ENCODE data around the gene MRPL30. TPM values are rescaled to one million over a fixed set of nuclear protein-coding genes. Genes with fewer than 3 reads are reported as not detected.

Gene MRPL30
- total RNA-seq (2022; extraction: Qiagen RNA extraction; ENCODE audit: low read depth): 32.4 to 72.8 TPM (median 34.5 TPM) in 5 replicates

GRCh38 chr2:99180755-99181623 is at the start of gene MRPL30, which contains the start of gene MITD1:
Gene MRPL30 (plus strand): TSS chr2:99181184. CDS start chr2:99186204, 5,020 bp downstream.
Gene MITD1 (minus strand): TSS chr2:99181058. CDS start chr2:99180981, 77 bp downstream.

GRCh38 chr2:99141110-99142108 is 39.6 kb upstream of the MRPL30 start, which contains the start of gene C2orf15:
Gene C2orf15 (plus strand): TSS chr2:99141707. CDS start chr2:99150559, 8,852 bp downstream.

GRCh38 chr2:99154643-99155536 is 26.1 kb upstream of the MRPL30 start, which contains the start of the genes LIPT1 and TSGA10:
Gene LIPT1 (plus strand): TSS chr2:99154967. CDS start chr2:99161958, 6,991 bp downstream.
Gene TSGA10 (minus strand): TSS chr2:99154942. CDS start chr2:99109439, 45,503 bp downstream.

Other genes starting within 250 kb of the MRPL30 start
- gene CRACDL, start 245.0 kb upstream of the MRPL30 start, total RNA-seq (2022; extraction: Qiagen RNA extraction; ENCODE audit: low read depth): 0.49 to 0.89 TPM (median 0.54 TPM) in 5 replicates
- gene C2orf15, start 39.5 kb upstream of the MRPL30 start, total RNA-seq (2022; extraction: Qiagen RNA extraction; ENCODE audit: low read depth): 0.27 to 0.53 TPM (median 0.40 TPM) in 5 replicates
- 2.8 to 6.8 TPM (median 5.1 TPM) in 5 replicates for gene TSGA10, start 26.2 kb upstream of the MRPL30 start, total RNA-seq (2022; extraction: Qiagen RNA extraction; ENCODE audit: low read depth)
- gene LIPT1, start 26.2 kb upstream of the MRPL30 start, total RNA-seq (2022; extraction: Qiagen RNA extraction; ENCODE audit: low read depth): 3.6 to 5.5 TPM (median 3.8 TPM) in 5 replicates
- gene MITD1, start 126 bp upstream of the MRPL30 start, total RNA-seq (2022; extraction: Qiagen RNA extraction; ENCODE audit: low read depth): 27.1 to 37.5 TPM (median 28.5 TPM) in 5 replicates
- not detected in 5 replicates for gene LYG2, start 74.5 kb downstream of the MRPL30 start, total RNA-seq (2022; extraction: Qiagen RNA extraction; ENCODE audit: low read depth)
- 1.3 to 2.0 TPM (median 1.6 TPM) in 5 replicates for gene LYG1, start 120.0 kb downstream of the MRPL30 start, total RNA-seq (2022; extraction: Qiagen RNA extraction; ENCODE audit: low read depth)
- gene TXNDC9, start 155.1 kb downstream of the MRPL30 start, total RNA-seq (2022; extraction: Qiagen RNA extraction; ENCODE audit: low read depth): 37.2 to 50.7 TPM (median 39.1 TPM) in 5 replicates
- gene EIF5B, start 156.2 kb downstream of the MRPL30 start, total RNA-seq (2022; extraction: Qiagen RNA extraction; ENCODE audit: low read depth): 56.9 to 83.3 TPM (median 64.4 TPM) in 5 replicates

Measured in A549 treated with CpdA at 1 μM for 4 hours (cell line).